Muscle layer of colon (tissue), 2 donors: ENCODE results near the gene PTPRD.
"Not testable (repeated sequence)": the region's sequence is repeated elsewhere in the genome, so short reads cannot be mapped to it uniquely, and the experiment has no call there.

ENCODE experiments used
- H3K27ac ChIP-seq: one replicate; pipeline ENCODE4 v1.7.0; 2013; ENCODE audit warnings: low read depth, mild to moderate bottlenecking, low read length, moderate library complexity
- H3K27me3 ChIP-seq, 2 donors: one replicate each; pipeline ENCODE4 v1.7.0; 2013; ENCODE audit warnings: low read length in 2 of 2, mild to moderate bottlenecking in 2 of 2; ENCODE audit not compliant: insufficient read depth in 2 of 2, control insufficient read depth in 1 of 2
- H3K36me3 ChIP-seq: one replicate; pipeline ENCODE4 v1.7.0; 2013; ENCODE audit warnings: mild to moderate bottlenecking, low read length; ENCODE audit not compliant: insufficient read depth
- H3K4me1 ChIP-seq: one replicate; pipeline ENCODE4 v1.7.0; 2013; ENCODE audit warnings: mild to moderate bottlenecking, low read length; ENCODE audit not compliant: insufficient read depth
- H3K4me3 ChIP-seq, 2 donors: one replicate each; pipeline ENCODE4 v1.7.0; 2013; ENCODE audit warnings: low read length in 2 of 2, low read depth in 1 of 2, mild to moderate bottlenecking in 1 of 2, moderate library complexity in 1 of 2
- H3K9ac ChIP-seq: one replicate; pipeline ENCODE4 v1.7.0; 2013; ENCODE audit warnings: low read length
- H3K9me3 ChIP-seq: one replicate; pipeline ENCODE4 v1.7.0; 2013; ENCODE audit warnings: mild to moderate bottlenecking, low read length
- donor health status: abdominal sarcoma.
- donor health status: Adenocarcinoma of cecum.

PTPRD gene

GRCh38 chr9:8961186-8961851, 1651.5 kb downstream of the PTPRD start:
- Histone ChIP-seq H3K9me3 (no peaks in the 10 kb centered on the region), H3K27me3 (no peaks in the 10 kb centered on the region), H3K4me3 (no peak overlapping the region), H3K4me1 (no peaks in the 10 kb centered on the region), H3K36me3 (no peaks in the 10 kb centered on the region), H3K27ac (no peak overlapping the region), H3K9ac (no peak overlapping the region)

GRCh38 chr9:8960254-8960653, 1652.5 kb downstream of the PTPRD start:
- no peak overlapping the region for H3K9ac ChIP-seq
- no peaks in the 10 kb centered on the region for H3K27me3 ChIP-seq
- H3K4me1 ChIP-seq, result no peaks in the 10 kb centered on the region
- no peaks in the 10 kb centered on the region for H3K36me3 ChIP-seq
- H3K27ac ChIP-seq, result no peak overlapping the region
- H3K9me3 ChIP-seq, result no peaks in the 10 kb centered on the region
- H3K4me3 ChIP-seq, result no peak overlapping the region

- H3K36me3 ChIP-seq, result no peaks in the 10 kb centered on the region
- no peaks in the 10 kb centered on the region for H3K9me3 ChIP-seq
- no peaks in the 10 kb centered on the region for H3K4me1 ChIP-seq
- no peak overlapping the region for H3K27ac ChIP-seq
- no peak overlapping the region for H3K9ac ChIP-seq
- no peaks in the 10 kb centered on the region for H3K27me3 ChIP-seq
- no peak overlapping the region for H3K4me3 ChIP-seq
Observed at GRCh38 chr9:8958358-8958757, 1654.4 kb downstream of the PTPRD start.

DNA sequence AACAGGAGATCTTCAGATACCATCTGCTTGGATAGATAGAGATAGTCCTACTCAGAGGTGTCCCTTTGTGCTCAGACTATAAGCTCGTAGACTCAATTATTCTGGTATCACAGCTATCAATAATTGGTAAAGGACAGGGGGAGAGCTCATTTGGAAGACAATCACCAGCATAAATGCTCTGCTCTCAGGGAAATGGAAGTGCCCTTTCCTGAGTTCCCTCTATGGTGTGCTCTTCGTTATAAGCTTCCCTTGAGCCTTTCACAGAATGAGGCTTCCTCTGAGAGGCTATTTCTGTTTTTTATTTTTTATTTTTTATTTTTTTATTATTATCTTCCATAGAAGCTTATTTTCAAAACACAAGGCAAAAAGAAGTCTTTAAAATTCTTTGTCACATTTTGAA, 1657.5 kb downstream of the PTPRD start:
- H3K36me3 ChIP-seq, result no peaks in the 10 kb centered on the region
- no peak overlapping the region for H3K9ac ChIP-seq
- H3K27ac ChIP-seq, result no peak overlapping the region
- H3K27me3 ChIP-seq, result no peaks in the 10 kb centered on the region
- no peaks in the 10 kb centered on the region for H3K9me3 ChIP-seq
- no peak overlapping the region for H3K4me3 ChIP-seq
- no peaks in the 10 kb centered on the region for H3K4me1 ChIP-seq

DNA sequence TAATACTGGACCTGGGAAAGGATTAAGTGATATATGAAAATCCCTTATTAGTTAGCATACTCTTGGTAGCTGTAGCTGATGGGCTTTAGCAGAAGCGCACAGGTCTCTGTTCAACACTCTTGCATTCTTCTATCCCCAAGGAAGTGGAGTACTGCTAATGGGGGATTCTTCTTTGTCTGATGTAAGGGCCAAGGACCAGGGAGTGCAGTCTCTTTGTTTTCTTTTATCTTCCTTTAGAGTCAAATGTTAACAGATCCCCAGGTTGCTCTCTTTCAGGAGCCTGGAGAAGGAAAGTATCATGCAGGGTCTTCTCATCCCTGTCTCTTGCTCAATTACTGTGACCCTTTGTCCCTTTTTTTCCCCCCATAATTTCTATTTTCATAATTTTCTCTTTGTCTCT, 1666.3 kb downstream of the PTPRD start:
- Histone ChIP-seq H3K4me1 (no peaks in the 10 kb centered on the region), H3K27me3 (no peaks in the 10 kb centered on the region), H3K4me3 (no peak overlapping the region), H3K36me3 (no peaks in the 10 kb centered on the region), H3K9me3 (no peaks in the 10 kb centered on the region), H3K9ac (no peak overlapping the region), H3K27ac (no peak overlapping the region)

DNA sequence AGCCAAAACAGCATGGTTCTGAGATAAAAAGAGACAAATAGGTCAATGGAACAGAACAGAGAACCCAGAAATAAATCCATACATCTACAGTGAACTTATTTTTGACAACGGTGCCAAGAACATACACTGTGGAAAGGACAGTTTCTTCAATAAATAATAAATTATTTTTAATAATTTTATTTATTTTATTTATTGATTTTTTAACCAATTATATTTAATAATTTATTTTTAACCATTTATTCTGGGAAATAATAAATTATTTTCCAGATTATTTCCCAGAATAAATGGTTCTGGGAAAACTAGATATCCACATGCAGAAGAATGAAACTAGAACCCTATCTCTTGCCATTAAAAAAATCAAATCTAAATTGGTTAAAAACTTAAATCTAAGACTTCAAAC, 1669.4 kb downstream of the PTPRD start:
- H3K4me3 ChIP-seq, result no peak overlapping the region
- H3K9me3 ChIP-seq, result no peaks in the 10 kb centered on the region
- no peak overlapping the region for H3K9ac ChIP-seq
- H3K27me3 ChIP-seq, result no peaks in the 10 kb centered on the region
- H3K27ac ChIP-seq, result no peak overlapping the region
- H3K36me3 ChIP-seq, result no peaks in the 10 kb centered on the region
- H3K4me1 ChIP-seq, result no peaks in the 10 kb centered on the region

GRCh38 chr9:8940650-8941049, 1672.2 kb downstream of the PTPRD start:
- Histone ChIP-seq H3K9me3 (no peaks in the 10 kb centered on the region), H3K27ac (no peak overlapping the region), H3K9ac (no peak overlapping the region), H3K4me1 (no peaks in the 10 kb centered on the region), H3K27me3 (no peaks in the 10 kb centered on the region), H3K4me3 (no peak overlapping the region), H3K36me3 (no peaks in the 10 kb centered on the region)

DNA sequence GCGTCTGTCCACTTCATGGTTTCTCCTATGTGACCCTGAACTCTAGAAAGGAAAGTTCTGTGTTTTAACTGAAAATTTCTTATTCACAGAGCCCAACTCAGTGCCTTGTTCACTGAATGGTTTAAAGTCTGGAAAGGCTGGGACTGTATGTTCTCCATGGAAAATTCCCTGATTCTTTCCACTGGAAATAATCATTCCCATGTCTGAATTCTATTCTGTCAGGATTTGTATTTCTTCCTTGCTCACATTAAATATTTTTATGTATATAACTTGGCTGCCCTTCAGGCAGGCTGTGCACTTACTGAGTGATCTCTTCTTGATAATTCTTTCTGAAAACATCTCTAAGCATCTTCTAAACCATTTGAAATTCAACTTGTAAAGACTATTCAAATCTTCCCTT, 1686.3 kb downstream of the PTPRD start:
- Histone ChIP-seq H3K4me3 (no peak overlapping the region), H3K36me3 (no peaks in the 10 kb centered on the region), H3K9me3 (no peaks in the 10 kb centered on the region), H3K27me3 (no peaks in the 10 kb centered on the region), H3K27ac (no peak overlapping the region), H3K4me1 (no peaks in the 10 kb centered on the region), H3K9ac (no peak overlapping the region)

DNA sequence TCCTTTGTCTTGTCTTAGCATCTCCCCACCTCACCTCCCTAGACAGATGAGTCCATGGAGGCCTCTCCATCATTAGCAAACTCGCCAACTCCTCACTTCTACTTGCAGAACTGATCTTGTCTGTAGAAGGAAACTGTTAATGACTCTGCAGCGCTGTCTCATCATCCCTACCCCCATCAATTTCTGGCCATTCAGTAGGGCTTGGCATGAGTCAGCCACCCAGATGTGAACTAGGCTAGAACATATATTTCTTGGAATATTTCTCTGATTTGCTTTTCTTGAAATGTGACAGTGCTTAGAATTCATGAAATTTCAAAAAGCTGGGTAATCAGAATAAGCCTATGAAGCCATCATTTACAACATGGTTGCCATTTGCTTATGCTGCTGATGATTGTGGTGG, 1688.2 kb downstream of the PTPRD start:
- no peaks in the 10 kb centered on the region for H3K27me3 ChIP-seq
- no peak overlapping the region for H3K4me3 ChIP-seq
- no peaks in the 10 kb centered on the region for H3K9me3 ChIP-seq

DNA sequence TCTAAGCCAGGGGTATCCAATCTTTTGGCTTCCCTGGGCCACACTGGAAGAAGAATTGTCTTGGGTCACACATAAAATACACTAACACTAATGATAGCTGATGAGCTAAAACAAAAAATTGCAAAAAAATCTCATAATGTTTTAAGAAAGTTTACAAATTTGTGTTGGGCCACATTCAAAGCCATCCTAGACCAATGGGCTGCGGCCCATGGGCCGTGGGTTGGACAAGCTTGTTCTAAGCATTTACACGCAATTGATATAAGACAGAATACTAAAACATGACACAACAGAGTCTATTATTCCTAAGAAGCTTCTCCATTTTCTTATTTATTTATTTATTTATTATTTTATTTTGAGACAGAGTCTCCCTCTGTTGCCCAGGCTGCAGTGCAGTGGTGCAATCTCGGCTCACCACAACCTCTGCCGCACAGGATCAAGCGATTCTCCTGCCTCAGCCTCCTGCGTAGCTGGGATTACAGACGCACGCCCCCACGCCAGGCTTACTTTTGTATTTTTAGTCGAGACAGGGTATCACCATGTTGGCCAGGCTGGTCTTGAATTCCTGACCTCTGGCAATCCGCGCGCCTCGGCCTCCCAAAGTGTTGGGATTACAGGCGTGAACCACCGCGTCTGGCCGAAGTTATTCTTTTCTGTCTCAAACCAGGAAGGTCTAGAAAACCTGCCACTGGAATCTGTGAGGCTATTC, 1692.2 kb downstream of the PTPRD start:
- H3K4me3 ChIP-seq, H3K27me3 ChIP-seq, H3K27ac ChIP-seq, H3K4me1 ChIP-seq, H3K9ac ChIP-seq, H3K36me3 ChIP-seq, H3K9me3 ChIP-seq: not testable (repeated sequence)

More for the DNA sequence above, 1688.2 kb downstream of the PTPRD start:
- Histone ChIP-seq H3K36me3 (no peaks in the 10 kb centered on the region), H3K4me1 (no peaks in the 10 kb centered on the region), H3K27ac (no peak overlapping the region), H3K9ac (no peak overlapping the region)

GRCh38 chr9:8917956-8918739, 1694.7 kb downstream of the PTPRD start:
- no peaks in the 10 kb centered on the region for H3K9me3 ChIP-seq
- H3K36me3 ChIP-seq, result no peaks in the 10 kb centered on the region
- H3K27ac ChIP-seq, result no peak overlapping the region
- H3K9ac ChIP-seq, result no peak overlapping the region
- no peaks in the 10 kb centered on the region for H3K27me3 ChIP-seq
- no peaks in the 10 kb centered on the region for H3K4me1 ChIP-seq
- H3K4me3 ChIP-seq, result no peak overlapping the region
